ENCODE data around the gene SOCS7.

Gene SOCS7, protein sequence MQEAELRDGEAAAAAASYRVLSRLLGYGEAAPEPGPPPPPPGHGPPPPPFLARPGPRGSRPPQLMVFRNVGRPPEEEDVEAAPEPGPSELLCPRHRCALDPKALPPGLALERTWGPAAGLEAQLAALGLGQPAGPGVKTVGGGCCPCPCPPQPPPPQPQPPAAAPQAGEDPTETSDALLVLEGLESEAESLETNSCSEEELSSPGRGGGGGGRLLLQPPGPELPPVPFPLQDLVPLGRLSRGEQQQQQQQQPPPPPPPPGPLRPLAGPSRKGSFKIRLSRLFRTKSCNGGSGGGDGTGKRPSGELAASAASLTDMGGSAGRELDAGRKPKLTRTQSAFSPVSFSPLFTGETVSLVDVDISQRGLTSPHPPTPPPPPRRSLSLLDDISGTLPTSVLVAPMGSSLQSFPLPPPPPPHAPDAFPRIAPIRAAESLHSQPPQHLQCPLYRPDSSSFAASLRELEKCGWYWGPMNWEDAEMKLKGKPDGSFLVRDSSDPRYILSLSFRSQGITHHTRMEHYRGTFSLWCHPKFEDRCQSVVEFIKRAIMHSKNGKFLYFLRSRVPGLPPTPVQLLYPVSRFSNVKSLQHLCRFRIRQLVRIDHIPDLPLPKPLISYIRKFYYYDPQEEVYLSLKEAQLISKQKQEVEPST

DNA sequence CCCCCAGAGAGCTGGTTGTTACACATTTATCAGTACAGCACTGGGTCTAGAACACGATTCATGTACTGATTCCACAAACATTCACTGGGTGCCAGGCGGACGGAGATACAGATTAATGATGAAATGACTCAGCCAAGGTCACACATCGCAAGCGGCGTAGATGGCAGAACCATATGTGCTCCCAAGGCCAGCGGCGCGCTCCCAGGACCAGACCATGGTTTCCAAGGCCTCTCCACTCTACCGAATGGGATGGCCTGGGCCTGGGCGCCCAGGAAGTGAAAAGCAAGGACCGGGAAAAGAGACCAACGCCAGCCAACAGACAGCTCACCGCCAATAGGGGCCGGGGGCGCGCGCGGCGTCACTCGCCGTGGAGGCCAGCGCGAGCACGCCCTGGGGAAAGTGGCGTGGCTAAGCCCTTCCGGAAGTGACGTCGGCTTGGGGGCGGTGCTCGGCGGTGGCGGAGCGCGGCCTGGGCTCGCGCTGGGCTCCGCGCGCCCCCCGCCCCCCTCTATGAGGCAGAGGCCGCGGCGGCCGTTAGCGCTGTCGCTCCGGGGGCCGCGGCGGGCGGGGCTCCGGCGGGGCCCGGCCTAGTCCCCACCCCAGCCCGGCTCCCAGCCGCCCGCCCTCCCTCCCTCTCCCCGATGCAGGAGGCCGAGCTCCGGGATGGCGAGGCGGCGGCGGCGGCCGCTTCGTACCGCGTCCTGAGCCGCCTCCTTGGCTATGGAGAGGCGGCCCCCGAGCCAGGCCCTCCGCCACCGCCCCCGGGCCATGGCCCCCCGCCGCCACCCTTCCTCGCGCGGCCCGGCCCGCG lies at the start of gene SOCS7:
Gene SOCS7 (plus strand): TSS at position 433 of the 811 bp plus-strand sequence. CDS start 209 bp downstream, at position 642.
- peak; percentile 92 for DNase-seq

DNA sequence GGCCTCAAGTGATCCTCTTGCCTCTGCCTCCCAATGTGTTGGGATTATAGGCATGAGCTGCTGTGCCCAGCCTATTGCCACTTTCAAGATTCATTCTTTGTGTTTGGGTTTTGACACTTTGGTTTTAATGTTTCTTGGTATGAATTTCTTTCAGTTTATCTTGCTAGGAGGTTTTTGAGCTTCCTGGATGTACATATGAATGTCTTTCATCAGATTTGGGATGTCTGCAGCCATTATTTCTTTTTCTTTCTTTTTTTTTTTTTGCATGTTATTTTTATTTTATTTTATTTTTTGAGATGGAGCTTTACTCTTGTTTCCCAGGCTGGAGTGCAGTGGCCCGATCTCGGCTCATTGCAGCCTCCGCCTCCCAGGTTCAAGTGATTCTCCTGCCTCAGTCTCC lies 36.1 kb upstream of the SOCS7 start:
- no peak for DNase-seq

DNA sequence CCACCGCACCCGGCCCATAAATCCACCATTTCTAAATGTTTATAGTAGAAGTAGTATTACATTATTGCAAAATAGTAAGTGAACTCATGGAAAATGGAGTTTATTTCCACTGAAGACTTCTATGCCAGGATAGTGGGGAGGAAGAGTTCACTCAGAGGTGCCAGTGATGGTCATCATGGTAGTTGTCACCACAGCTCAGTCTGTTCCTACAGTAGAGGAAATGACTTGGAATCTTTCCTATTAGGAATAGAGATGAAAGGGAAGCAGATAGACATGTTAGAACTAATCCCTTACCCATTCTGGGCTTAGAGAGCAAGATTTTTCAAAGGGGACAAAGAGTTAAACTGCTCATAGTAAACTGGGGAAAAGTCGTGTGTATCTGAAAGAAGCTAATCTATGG lies 34.6 kb upstream of the SOCS7 start:
- no peak for DNase-seq

DNA sequence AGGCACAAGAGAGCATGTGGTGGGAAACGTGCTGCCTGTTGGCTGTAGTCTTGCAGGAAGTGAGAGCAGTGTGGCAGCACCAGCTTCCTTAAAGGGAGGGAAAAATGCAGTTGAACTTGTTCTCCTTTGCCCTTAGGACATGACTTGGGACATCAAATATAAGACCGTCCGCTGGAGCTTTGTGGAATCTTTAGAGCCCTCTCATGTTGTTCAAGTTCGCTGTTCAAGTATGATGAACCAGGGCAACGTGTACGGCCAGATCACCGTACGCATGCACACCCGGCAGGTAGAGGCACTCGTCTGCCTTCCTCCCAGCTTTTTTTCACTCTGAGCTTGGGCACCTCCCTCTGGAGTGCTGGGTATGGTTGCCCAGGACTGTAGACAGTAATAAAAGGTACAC lies 31.2 kb upstream of the SOCS7 start:
- DNase-seq: no peak

DNA sequence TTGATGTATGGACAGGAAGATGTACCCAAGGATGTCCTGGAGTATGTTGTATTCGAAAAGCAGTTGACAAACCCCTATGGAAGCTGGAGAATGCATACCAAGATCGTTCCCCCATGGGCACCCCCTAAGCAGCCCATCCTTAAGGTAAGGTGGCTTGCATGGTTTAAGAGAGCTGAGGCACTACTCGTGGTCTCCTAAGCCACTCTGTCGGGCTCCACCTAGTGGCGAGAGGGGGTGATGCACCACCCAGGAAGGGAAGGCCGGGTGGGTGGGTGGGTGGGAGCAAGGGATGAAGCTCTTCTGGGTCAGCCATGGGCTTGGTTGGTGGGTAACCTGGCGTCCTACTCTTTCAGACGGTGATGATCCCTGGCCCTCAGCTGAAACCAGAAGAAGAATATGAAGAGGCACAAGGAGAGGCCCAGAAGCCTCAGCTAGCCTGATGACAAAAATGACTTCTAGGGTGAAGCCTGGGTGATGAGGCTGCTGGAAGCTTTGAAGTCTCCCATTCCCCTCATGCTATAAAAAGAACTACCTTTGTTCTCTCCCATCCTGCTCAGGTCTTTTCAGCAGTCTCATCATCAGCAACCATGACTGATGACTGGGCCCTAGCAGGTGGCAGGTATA lies 29.4 kb upstream of the SOCS7 start:
- DNase-seq: peak; percentile 57

DNA sequence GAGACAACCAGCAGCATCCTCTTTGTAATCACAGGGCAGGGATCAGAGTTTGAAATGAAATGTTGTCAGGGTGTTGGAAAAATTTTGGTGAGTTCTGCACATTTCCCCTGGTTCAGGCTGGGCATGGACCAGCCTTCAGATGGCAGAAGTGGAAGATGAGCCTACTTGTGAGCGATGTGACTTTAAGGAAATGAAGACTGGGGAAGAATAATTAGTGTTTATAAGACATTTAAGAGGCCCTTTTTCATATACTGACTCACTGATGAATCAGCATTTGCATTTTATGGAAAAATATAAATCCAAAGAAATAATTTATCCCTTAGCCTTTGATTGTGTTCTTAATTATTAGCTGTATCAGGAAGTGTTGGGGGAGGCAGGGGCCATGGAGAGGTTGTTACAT lies 28.7 kb upstream of the SOCS7 start:
- no peak for DNase-seq

DNA sequence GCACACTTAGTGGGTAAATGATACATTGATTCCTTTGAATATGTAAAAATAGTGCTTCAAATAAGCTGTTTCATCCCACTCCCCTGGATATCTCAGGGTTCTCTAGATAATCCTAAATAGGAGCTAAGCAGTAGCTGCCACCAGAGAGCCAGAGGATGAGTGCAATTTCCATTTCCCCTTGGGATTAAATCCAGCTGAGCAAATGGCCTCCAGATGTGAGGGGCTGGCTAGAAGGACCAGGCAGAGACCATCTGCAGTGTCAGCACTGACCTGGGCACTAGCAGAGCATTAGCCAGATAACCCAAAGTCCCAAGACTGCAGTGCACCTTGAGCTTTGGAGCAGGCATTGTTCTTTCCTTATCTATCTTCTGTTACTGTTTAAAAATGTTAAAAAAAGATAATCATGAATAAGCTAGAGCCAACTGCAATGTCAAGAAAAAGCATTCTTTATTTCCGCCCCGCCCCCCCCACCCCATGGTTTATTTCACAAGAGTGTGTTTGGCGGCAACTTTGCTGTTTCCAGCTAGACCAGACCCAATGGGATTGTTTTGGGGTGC lies 27.4 kb upstream of the SOCS7 start:
- DNase-seq: no peak

DNA sequence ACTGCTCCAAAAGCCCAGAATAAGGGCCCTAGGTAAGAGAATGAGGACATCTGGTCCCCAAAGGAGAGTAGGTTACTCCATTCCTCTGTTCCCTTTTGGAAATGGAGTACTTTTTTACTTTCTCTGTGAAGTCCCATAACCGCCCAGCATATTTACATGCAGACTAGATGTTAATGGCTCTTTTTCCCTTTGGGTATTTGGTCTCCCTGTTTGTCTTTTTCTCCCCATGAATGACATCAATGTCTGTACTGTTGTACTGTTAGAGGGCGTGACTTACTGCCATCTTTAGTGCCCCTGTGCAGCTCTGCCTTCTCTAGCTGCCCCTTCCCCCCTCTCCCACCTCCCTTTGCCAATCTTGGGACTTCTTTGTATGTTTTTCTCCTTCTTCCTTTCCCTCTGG lies 26.9 kb upstream of the SOCS7 start:
- no peak for DNase-seq

DNA sequence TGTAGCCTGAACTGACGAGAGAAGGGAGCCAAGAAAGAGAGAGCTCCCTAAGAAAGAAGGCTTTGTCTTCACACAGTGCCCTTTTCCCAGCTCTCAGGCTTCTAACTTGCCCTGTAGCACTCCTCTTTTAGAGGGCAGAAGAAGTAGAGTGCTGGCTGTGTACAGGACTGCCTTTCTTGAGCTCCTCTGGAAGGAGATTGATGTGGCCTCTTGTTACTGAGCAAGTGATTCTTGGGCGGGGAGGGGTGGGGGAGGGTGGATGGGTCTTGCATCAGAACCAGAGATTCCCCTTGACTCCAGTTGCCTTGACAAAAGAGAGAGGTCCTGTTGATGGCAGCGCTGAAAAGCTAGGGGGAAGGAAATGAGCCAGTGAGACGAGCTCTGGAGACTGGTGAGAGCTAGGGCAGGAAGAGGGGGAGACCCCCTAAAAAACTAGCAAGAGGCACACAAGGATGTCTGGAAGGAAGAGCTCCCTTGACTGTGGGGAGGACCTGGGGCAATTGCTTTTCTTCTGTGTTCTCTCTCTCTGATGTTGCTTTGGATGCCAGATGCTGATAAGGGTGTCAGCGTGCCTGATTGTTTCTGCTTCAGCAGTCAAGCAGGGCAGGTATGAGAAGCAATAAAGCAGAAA lies 26.3 kb upstream of the SOCS7 start:
- DNase-seq: no peak

DNA sequence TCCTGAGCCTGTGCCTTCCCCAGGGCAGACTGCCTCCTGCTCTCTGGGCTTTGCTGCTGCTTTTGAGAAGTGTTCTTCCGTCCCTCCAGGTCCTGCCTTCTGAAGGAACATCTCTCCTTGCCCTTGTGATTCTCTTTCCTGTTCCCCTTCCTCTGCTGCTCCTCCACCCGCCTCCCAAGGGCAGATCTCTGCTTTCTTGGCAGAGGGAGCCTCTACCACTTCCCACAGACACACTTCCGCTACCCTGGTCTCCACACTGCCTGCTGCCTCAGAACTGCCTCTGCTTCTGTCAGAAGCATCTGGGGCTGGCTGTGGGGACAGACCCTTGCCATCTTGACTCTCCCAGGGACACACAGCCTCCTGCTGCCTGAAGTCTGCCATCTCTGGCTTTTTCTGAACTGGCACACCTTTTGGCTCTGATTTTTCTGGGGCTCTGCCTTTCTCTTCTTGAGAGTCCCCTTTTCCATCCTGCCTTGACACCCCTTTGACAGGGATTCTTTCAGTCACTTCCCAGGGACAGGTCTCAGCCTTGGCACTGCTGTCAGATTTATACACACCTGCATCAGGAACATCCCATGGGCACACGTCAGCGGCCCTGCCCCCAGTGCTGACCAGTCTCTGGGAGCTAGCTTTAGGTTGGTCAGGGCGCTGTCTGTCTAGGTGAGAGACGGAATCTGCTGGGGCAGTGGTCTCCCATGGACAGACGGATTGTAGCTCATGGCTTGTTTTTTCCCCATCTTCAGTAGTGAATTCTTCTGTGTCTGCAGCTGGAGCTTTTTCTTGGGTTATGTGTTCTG lies 24.4 kb upstream of the SOCS7 start:
- DNase-seq: no peak

DNA sequence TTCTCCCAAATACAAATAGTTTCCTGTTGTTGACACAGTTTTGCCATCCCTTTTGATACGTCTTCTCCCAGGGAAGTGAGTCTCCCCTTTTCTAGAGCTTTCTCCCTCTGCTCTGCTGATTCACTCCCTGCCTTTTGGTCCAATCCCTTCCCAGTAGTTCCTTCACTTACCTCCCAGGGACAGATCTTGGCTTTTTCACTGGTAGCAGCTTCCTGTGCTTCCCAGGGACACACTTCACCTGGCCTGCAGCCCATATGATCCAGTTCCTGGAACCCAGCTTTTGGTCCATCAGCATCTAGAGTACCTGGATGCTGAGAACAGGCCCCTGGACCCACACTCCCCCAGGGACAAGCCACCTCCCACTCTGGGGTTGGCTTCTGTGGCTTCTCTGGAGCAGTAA lies 23.7 kb upstream of the SOCS7 start:
- DNase-seq: no peak

DNA sequence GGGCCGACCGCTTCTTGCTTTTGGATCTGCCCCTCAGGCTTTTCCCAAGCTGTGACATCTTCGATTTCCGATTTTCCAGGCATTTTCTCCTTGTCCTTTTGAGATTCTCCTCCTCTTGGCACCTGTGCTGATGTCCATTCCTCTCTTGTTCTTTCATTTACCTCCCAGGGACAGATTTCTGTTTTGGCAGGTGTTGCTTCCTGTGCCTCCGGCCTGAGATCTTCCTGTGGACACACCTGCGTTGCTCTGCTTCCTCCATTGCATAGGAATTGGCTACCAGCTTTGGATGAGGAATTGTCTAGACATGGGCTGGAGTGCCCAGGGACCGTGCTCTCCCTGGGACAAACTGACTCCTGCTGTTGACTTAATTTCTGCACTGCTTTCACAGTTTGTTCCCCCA lies 23.0 kb upstream of the SOCS7 start:
- DNase-seq: no peak

DNA sequence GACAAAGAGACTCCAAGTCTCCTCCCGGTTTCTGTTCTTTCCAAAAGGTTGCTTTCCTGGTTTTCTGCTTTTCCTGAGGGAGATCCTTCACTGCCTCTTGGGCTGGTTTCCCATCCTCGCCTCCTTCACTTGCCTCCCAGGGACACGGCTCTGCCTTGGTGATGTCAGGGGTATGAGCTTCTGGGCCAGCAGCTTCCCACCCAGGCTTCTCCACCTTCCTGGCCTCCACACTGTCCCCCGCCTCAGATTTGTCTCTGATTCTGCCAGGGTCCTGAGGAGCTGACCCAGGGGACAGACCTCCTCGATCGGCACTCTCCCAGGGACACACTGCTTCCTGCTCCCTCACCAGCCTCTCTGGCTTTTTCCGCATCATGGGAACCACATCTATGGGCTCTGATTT lies 22.4 kb upstream of the SOCS7 start:
- DNase-seq: no peak

DNA sequence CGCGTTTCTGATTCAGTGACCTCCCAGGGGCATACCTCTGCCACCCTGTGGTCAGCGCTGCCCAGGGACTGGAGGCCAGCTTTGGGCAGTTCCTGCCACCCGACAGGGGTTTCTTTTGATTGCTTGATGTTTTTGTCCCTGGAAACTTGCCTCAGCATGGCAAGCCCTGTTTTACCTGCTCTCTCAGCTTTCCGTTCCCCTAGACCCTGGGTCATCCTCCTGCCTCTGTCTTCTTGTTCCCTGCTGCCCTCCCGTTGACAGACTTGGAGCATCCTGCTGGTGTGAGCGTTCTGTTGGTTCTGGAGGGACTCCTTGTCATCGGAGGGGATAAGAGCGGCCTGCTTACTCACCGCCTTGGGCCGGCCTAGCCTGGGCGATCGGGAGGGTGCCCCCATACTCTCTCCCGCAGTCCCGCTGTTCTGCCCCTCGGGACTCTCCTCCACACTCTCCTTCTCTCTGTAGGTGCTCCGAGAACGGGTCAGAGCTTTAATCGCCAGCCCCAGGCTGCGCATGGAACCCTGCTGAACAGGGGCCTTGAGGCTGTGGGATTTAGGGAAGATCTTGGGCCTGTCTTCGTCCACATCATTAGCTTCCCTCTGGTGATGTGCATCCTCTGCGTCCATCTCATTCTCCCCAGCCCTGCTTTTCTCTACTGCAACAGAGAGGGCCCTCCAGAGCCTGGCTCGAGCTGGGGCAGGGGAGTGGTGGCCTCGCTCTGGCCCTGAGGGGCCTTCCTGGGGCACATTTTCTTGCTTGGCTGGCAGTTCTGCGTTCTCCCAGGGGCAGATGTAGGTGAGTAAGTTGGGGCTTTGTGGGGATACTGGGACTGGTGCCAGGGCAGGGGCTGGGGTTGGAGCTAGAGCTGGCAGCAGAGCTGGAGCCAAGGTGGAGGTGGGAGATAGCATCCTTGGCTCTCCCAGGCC lies 21.6 kb upstream of the SOCS7 start:
- DNase-seq: no peak

DNA sequence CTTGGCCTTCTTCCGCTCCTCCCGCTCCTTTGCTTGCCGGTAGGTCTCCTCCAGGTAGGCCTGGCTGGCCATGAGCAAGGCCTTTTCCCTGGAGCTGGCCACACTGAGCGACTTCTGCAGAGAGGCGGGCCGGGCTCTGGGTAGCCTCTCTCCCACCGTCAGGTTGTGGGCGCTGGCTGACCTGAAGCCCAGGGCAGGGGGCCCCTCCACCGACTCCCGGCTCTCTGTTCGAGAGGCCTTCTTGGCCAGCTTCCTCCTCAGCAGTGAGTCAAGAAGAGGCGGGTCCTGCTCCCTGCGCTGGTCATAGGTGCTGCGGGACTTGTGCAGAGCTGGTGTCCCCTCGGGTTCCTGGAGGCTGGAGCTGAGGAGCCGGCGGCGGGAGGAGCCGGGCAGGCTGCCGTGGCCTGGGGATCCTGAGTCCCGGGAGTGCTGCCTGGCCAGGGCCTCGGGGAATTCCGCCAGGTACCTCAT lies 20.7 kb upstream of the SOCS7 start:
- DNase-seq: no peak

DNA sequence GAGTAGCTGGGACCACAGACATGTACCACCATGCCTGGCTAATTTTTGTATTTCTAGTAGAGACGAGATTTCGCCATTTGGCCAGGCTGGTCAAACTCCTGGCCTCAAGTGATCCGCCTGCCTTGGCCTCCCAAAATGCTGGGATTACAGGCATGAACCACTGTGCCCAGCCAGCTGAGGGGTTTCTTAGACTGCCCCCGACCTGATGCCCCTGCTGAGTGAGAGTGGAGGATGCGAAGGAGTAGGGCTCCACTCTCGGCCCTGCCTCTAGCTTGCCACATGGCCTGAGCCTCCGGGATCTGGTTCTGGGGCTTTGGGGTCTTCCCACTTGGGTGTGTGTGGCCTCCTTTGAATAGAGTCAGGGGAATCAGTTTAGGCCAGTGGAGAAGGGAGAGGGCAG lies 18.9 kb upstream of the SOCS7 start:
- no peak for DNase-seq

DNA sequence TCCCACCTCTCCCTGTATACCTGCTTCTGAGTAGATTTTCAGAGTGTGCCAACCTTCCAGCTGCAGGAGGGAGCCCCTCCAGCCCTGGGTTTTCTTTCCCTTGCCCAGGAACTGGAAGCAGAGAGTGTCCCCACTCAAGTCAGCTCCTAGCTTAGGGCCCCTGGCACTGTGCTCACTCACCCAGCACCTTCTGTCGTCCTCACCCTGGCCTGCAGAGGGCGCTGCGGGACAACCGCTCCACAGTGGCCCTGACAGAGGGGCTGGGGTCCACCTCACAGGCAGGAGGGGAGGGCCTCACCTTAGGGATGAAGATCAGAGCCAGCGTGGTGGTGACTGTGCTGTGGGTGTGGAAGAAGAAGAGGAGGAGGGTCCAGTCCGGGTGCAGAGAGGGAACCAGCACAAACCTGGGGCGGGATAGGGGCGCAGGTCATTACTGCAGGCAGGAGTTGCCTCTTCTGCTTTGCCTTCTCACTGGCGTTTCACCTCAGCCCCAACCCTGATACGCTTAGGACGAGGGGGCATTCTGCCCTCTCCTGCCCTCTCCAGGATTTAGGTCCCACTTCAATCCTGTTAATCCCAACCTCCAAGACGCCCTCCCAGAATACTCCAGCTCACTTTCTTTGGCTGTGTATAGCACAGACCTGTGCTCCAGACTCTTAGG lies 17.9 kb upstream of the SOCS7 start:
- DNase-seq: peak; percentile 74

DNA sequence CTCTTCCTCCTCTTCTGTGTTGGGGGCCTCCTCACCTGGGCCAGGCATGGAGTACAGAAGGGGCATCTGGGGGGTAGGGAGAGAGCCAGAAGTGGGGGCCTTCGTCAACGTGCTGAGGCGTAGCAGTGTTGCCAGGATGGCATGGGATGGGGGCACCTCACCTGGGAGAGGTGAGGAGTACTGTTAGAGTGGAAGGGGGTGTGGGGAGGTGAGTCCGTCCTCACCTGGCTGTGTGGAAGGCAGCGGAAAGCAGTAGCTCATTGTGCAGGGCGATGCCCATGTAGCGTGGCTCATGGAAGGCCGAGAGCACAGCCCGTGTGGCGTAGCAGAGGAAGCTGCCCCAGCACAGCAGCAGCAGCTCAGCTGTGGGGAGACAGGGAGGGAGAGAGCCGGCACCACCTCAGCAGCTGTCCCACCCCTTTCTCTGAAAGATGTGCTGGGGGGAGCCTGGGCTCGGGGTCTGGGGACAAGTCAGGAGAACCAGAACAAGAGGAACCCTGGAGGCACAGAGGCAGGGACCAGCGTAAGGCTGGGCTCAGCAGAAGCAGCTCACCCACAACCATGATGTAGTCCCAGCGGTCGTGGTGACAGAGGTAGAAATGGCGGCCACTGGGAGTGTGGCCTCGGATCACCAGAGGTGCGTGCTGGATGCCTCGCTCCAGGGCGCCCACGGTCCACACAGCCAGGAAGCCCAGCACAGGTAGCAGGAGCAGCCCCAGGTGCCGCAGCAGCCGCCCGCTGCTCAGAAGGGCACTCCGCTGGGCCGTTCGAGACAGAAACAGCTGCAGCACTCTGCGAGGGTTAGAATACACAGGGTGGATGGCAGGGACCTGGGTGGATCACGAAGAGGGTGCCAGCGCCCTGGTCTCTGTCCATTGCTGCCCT lies 16.9 kb upstream of the SOCS7 start:
- DNase-seq: no peak

DNA sequence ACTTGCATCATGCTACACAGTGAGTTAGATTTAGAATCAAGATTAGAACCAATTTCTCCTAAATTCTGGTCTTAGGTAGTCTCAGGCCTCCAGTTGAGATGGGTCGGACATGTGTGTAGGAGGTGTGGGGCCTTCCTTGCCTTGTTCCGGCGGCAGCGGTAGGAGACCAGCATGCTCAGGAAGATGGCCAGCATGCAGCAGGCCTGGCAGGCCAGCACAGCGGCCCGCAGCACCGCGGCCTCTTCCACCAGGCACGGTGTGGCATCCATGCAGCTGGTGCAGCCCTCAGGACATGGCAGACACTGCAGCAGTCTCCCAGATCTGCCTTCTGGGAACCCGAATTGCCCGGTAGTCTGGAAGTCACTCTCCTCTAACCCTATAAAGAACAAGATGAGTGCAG lies 14.8 kb upstream of the SOCS7 start:
- DNase-seq: no peak
